GM12878 (cell line): ENCODE data around the gene MRPL21. TPM values are rescaled to one million over a fixed set of nuclear protein-coding genes. Genes with fewer than 3 reads are reported as not detected.

Source experiments
- ATAC-seq: fragments of 200-7000 bp; cut with Tn5 transposase; 3 replicates; pipeline ENCODE4 v1.9.1; 2020; ENCODE audit warnings: mild to moderate bottlenecking, moderate library complexity
- BruUV-seq: library from RNA; stranded (reverse); fragments of 400-500 nt; replicated peaks from 2 replicates; lab custom pipeline; 2021; lab: Mats Ljungman, UMichigan
- CTCF ChIA-PET: fragments of 300-600 bp; sonication (Branson Sonifier 250); formaldehyde crosslinking; extraction: SDS; loops from one replicate; lab custom pipeline; 2021; ENCODE audit warnings: inconsistent platforms; lab: Yijun Ruan, JAX
- POLR2A ChIA-PET: fragments of 350-600 bp; formaldehyde crosslinking; extraction: SDS; loops from one replicate; lab custom pipeline; 2021; ENCODE audit warnings: inconsistent platforms; lab: Charles Lee
- RAD21 ChIA-PET: fragments of 300-600 bp; sonication (Branson Sonifier 250); formaldehyde crosslinking; loops from one replicate; lab custom pipeline; 2023; ENCODE audit warnings: antibody characterized with exemption; ENCODE audit not compliant: unreplicated experiment; lab: Charles Lee
- SMC1A ChIA-PET: fragments of 300-600 bp; sonication (Branson Sonifier 250); formaldehyde crosslinking; loops from one replicate; lab custom pipeline; 2023; ENCODE audit not compliant: unreplicated experiment, uncharacterized antibody; lab: Charles Lee
- DNase-seq: peaks from one replicate; pipeline ENCODE4 v3.0.0-alpha.2; 2011; ENCODE audit warnings: low read depth, low spot score
- FAIRE-seq: peaks from 3 replicates; lab custom pipeline; 2011; peaks lifted over from hg19 to GRCh38; lab: Jason Lieb, UNC
- H2AFZ ChIP-seq: 2 replicates; pipeline ENCODE4 v1.6.0; 2011; ENCODE audit warnings: low read depth, low read length, control low read depth; ENCODE audit not compliant: control insufficient read depth
- H3K27ac ChIP-seq: 2 replicates; pipeline ENCODE4 v1.5.1; 2011; ENCODE audit warnings: control low read depth; ENCODE audit not compliant: control insufficient read depth, insufficient read depth
- H3K27me3 ChIP-seq, 2 experiments: replicated peaks in 1 of 2; 2 replicates each; pipeline versions ENCODE4 v1.6.0 to v1.6.1; 2011; ENCODE audit warnings: low read length in 1 of 2; ENCODE audit not compliant: control insufficient read depth in 2 of 2, insufficient read depth in 2 of 2
- H3K36me3 ChIP-seq, 2 experiments: 2 replicates each; pipeline ENCODE4 v1.5.1; 2011; ENCODE audit warnings: low read length in 1 of 2; ENCODE audit not compliant: control insufficient read depth in 2 of 2, insufficient read depth in 2 of 2
- H3K4me1 ChIP-seq: 2 replicates; pipeline ENCODE4 v1.6.1; 2011; ENCODE audit warnings: mild to moderate bottlenecking, low read length, moderate library complexity, mixed read lengths; ENCODE audit not compliant: control insufficient read depth, insufficient read depth
- H3K4me2 ChIP-seq: 2 replicates; pipeline ENCODE4 v1.6.0; 2011; ENCODE audit warnings: control low read depth; ENCODE audit not compliant: control insufficient read depth, insufficient read depth
- H3K4me3 ChIP-seq: fragments of 200-600 bp; sonication (generic); 2 replicates; pipeline ENCODE4 v1.5.1; 2016
- H3K79me2 ChIP-seq: 2 replicates; pipeline ENCODE4 v1.6.0; 2011; ENCODE audit warnings: low read length; ENCODE audit not compliant: control insufficient read depth, insufficient read depth
- H3K9ac ChIP-seq: 2 replicates; pipeline ENCODE4 v1.8.0; 2011; ENCODE audit warnings: low read length, control low read depth, mixed read lengths; ENCODE audit not compliant: control insufficient read depth, insufficient read depth
- H3K9me3 ChIP-seq: replicated peaks from 3 replicates; pipeline ENCODE4 v1.5.1; 2011; ENCODE audit warnings: mild to moderate bottlenecking, low read length; ENCODE audit not compliant: control insufficient read depth, insufficient read depth
- H4K20me1 ChIP-seq: 2 replicates; pipeline ENCODE4 v1.6.0; 2011; ENCODE audit not compliant: control insufficient read depth, insufficient read depth
- CREB1 ChIP-seq: IDR thresholded peaks from 2 replicates; pipeline ENCODE4 v1.6.1; 2012; ENCODE audit warnings: low read depth, mild to moderate bottlenecking, inconsistent platforms
- CREM ChIP-seq: IDR thresholded peaks from 2 replicates; pipeline ENCODE4 v1.6.1; 2014; ENCODE audit warnings: antibody characterized with exemption, low read depth
- DPF2 ChIP-seq: fragments of 450-650 bp; IDR thresholded peaks from 2 replicates; pipeline ENCODE4 v1.6.1; 2017; ENCODE audit warnings: mild to moderate bottlenecking
- WGBS: methylation state at CpG from one replicate; pipeline ENCODE4 v1.1.6; 2016; ENCODE audit warnings: low lambda C conversion rate; ENCODE audit not compliant: insufficient replicate concordance, insufficient coverage; ENCODE audit errors: missing lambda C conversion rate; 5-methylcytosine and 5-hydroxymethylcytosine counted together
- in situ Hi-C: fragments of 300-500 bp; cut with MboI; formaldehyde crosslinking; loops from 9 replicates; pipeline ENCODE4 v1.14.3; 2018; ENCODE audit warnings: mixed read lengths
- intact Hi-C: fragments of 100-400 bp; cut with micrococcal nuclease; formaldehyde crosslinking; loops from one replicate; pipeline ENCODE4 v1.14.2; 2022; ENCODE audit not compliant: unreplicated experiment
- polyA plus RNA-seq, 11 experiments: library from polyadenylated mRNA; depleted of rRNA in 4 of 11; unstranded in 6 of 11; stranded (reverse) in 5 of 11; fragments of >200 nt; fragmentation: Nextera tagmentation in 4 of 11; fragmentation: Illumina TruSeq in 1 of 11; extraction: Ambion mirVana in 4 of 11; extraction: Trizol in 1 of 11; gene quantifications; 1 replicate in 1 of 11; 2 replicates in 10 of 11; pipeline versions ENCODE4 v1.2.1 to v1.2.3, GENCODE V29; 2011 to 2016; ENCODE audit warnings: inconsistent platforms in 2 of 11, missing spikeins in 2 of 11, low read depth in 1 of 11
- total RNA-seq, 4 experiments: library from RNA; depleted of rRNA in 3 of 4; stranded (reverse); fragments of >200 nt in 3 of 4; fragmentation: Illumina TruSeq in 1 of 4; extraction: Trizol in 1 of 4; gene quantifications; 2 replicates each; pipeline versions ENCODE4 v1.2.1 to v1.2.3, GENCODE V29; 2013 to 2021
- TF ChIP-seq, protein P1 (sequence below): fragments of 450-650 bp; IDR thresholded peaks from 2 replicates; pipeline ENCODE4 v1.6.1; 2017; ENCODE audit warnings: mild to moderate bottlenecking, moderate library complexity
- TF ChIP-seq, protein P2 (sequence below): fragments of 450-650 bp; conservative IDR thresholded peaks from 2 replicates; pipeline ENCODE4 v1.6.1; 2017; ENCODE audit warnings: mild to moderate bottlenecking, moderate library complexity

The MRPL21 gene
- total and polyA plus RNA-seq, 10 of the 15 experiments (the other 5 are each of a cell fraction or from before 2014, with no cell fraction given) = 86.6 to 283 (median 130) TPM

DNA sequence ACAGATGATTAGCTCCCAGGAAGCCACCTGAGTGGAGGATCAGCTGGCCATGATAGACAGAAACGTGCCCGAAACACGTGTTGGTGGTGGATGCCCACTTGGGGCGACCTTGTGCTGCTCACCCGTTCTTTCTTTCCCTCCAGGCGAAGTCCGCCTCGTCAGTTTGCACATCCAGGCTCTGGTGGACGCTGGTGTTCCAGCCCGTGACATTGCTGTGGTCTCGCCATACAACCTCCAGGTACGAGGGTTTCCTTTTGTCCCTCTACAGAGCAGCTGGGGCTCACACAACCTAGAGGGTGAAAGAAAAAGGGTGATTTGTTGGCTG is 30.7 kb upstream of the MRPL21 start (continued):
- TF ChIP-seq, protein P1, sequence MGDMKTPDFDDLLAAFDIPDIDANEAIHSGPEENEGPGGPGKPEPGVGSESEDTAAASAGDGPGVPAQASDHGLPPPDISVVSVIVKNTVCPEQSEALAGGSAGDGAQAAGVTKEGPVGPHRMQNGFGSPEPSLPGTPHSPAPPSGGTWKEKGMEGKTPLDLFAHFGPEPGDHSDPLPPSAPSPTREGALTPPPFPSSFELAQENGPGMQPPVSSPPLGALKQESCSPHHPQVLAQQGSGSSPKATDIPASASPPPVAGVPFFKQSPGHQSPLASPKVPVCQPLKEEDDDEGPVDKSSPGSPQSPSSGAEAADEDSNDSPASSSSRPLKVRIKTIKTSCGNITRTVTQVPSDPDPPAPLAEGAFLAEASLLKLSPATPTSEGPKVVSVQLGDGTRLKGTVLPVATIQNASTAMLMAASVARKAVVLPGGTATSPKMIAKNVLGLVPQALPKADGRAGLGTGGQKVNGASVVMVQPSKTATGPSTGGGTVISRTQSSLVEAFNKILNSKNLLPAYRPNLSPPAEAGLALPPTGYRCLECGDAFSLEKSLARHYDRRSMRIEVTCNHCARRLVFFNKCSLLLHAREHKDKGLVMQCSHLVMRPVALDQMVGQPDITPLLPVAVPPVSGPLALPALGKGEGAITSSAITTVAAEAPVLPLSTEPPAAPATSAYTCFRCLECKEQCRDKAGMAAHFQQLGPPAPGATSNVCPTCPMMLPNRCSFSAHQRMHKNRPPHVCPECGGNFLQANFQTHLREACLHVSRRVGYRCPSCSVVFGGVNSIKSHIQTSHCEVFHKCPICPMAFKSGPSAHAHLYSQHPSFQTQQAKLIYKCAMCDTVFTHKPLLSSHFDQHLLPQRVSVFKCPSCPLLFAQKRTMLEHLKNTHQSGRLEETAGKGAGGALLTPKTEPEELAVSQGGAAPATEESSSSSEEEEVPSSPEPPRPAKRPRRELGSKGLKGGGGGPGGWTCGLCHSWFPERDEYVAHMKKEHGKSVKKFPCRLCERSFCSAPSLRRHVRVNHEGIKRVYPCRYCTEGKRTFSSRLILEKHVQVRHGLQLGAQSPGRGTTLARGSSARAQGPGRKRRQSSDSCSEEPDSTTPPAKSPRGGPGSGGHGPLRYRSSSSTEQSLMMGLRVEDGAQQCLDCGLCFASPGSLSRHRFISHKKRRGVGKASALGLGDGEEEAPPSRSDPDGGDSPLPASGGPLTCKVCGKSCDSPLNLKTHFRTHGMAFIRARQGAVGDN = no peak
- no peak for TF ChIP-seq DPF2
- no peak for TF ChIP-seq CREM
- no peak for TF ChIP-seq CREB1

- H3K79me2 ChIP-seq = no peaks in the 10 kb centered on the region
- ATAC-seq (no peak), DNase-seq (no peak), FAIRE-seq (no peak)
- ChIA-PET SMC1A (no interaction called here), CTCF (no interaction called here), RAD21 (no interaction called here), POLR2A (no interaction called here)
- H3K27ac ChIP-seq = no peak overlapping the region
- H3K9ac ChIP-seq = no peak overlapping the region
- 89% methylated on average over 17 of the region's 17 CpGs for WGBS
- TF ChIP-seq, protein P2, sequence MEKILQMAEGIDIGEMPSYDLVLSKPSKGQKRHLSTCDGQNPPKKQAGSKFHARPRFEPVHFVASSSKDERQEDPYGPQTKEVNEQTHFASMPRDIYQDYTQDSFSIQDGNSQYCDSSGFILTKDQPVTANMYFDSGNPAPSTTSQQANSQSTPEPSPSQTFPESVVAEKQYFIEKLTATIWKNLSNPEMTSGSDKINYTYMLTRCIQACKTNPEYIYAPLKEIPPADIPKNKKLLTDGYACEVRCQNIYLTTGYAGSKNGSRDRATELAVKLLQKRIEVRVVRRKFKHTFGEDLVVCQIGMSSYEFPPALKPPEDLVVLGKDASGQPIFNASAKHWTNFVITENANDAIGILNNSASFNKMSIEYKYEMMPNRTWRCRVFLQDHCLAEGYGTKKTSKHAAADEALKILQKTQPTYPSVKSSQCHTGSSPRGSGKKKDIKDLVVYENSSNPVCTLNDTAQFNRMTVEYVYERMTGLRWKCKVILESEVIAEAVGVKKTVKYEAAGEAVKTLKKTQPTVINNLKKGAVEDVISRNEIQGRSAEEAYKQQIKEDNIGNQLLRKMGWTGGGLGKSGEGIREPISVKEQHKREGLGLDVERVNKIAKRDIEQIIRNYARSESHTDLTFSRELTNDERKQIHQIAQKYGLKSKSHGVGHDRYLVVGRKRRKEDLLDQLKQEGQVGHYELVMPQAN = no peak
- no peaks in the 10 kb centered on the region for H3K4me1 ChIP-seq
- H4K20me1 ChIP-seq = no peaks in the 10 kb centered on the region
- intact Hi-C loops = no loop called here
- no peaks in the 10 kb centered on the region for H3K9me3 ChIP-seq
- no peak overlapping the region for H3K4me2 ChIP-seq
- peaks cover 5 to 37% of the 10 kb centered on the region in 2 experiments; a peak in 3 of 4 replicates for H3K36me3 ChIP-seq
- no TSS peak for BruUV-seq
- in situ Hi-C loops = no loop called here
- no peak overlapping the region for H3K4me3 ChIP-seq
- no peak overlapping the region for H2AFZ ChIP-seq
- H3K27me3 ChIP-seq = no peaks in the 10 kb centered on the region
These were observed 30.1 kb upstream of the MRPL21 start for GRCh38 chr11:68933605-68934320.
